ENCODE measurements around the gene ZNF469.
"Not testable (repeated sequence)": the region's sequence is repeated elsewhere in the genome, so short reads cannot be mapped to it uniquely, and the experiment has no call there.

ZNF469 gene

DNA sequence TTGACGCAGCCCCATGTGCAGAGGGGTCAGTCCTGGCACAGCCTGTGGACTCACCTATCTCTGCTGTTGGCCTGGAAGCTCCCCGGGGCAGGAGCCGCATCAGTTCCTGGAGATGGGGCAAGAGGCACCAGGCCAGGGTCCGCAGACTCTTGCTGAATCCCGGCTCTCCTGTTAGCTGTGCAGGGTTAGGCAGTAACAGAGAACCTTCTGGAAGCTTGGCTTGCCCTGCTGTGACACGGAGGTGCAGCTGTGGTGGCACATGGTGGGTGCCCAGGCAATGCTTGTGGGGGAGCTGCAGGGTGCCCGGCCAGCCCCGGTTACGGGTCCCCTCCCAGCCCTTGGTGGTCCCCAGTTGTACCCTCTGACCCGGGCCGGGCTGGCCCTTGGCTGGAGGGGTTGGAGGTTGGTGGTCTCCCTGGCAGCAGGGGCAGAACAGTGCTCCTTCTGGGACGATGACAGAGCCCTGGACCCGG is 26.0 kb upstream of the ZNF469 start:
- no peak overlapping the region for H3K27ac ChIP-seq (ENCODE audit: low read length)
- no peak overlapping the region for H3K9ac ChIP-seq (ENCODE audit: low read depth, low read length)
- H3K27me3 ChIP-seq (ENCODE audit: insufficient read depth, low read length): no peaks in the 10 kb centered on the region
- peaks cover 4% of the 10 kb centered on the region; the same call in 1 of the 2 replicates for H3K4me1 ChIP-seq (ENCODE audit: insufficient read depth, low read length)
- H3K4me3 ChIP-seq (ENCODE audit: low read length): no peak overlapping the region
- H3K36me3 ChIP-seq (ENCODE audit: insufficient read depth, low read depth, low read length): no peaks in the 10 kb centered on the region
- peaks cover 9% of the 10 kb centered on the region; the same call in 1 of the 2 replicates for H3K9me3 ChIP-seq (ENCODE audit: insufficient read depth, low read depth, low read length)

DNA sequence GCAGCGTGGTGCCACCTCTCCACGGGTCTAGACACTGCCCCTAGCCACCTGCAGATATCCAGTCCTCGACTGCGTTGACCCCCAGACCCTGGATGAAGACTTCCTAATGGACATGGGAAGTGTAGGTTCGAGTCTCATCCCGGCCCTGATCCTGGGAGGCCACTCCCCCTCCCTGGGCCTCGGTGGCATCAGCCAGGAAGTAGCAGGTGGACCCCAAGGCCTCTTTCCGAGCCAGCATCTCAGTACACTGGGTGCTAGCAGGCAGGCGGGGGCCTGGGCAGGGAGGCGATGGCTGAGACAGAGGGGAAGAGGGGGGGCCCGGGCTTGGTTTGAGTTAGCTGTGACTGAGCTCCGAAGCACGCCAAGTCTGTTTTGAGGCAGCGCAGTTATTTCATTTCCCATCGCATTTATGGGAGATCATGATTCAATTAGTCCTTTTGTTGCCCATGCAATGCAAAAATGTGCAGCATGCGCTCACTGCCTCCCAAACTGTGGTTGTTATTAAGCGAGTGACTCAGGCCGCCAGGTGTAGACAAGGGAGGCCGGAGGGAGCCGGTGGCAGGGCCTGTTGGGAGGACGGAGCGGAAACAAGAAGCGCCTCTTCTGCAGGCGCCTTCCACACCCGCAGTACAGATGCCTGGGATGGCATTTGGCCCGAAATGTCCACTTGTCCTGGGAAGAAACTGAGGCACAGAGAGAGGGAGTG is 25.3 kb upstream of the ZNF469 start:
- Histone ChIP-seq H3K9me3 (ENCODE audit: insufficient read depth, low read depth, low read length) (peaks cover 9% of the 10 kb centered on the region; the same call in 1 of the 2 replicates), H3K36me3 (ENCODE audit: insufficient read depth, low read depth, low read length) (no peaks in the 10 kb centered on the region), H3K4me3 (ENCODE audit: low read length) (no peak overlapping the region), H3K27me3 (ENCODE audit: insufficient read depth, low read length) (no peaks in the 10 kb centered on the region), H3K9ac (ENCODE audit: low read depth, low read length) (no peak overlapping the region), H3K4me1 (ENCODE audit: insufficient read depth, low read length) (peaks cover 4% of the 10 kb centered on the region; the same call in 1 of the 2 replicates), H3K27ac (ENCODE audit: low read length) (no peak overlapping the region)

DNA sequence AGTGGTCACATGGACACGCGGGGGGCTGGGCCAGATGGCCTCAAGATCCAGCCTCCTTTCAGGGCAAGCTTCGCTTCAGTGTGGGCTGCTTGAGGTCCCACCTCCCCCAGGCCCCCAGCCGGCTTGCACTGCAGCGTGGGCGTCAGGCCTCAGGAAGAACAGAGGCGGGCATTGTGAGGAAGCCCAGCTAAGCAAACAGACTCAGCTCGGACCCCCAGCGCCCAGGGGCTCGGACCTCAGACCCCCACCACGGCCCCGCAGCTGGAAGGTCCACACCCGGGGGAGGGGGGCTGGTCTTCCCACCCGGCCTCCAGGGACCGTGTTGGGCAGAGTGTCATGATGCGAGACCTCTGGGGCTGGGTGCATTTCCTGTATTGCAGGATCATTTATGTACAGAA is 24.7 kb upstream of the ZNF469 start:
- Histone ChIP-seq H3K4me1 (ENCODE audit: insufficient read depth, low read length) (peaks cover 4% of the 10 kb centered on the region; the same call in 1 of the 2 replicates), H3K27ac (ENCODE audit: low read length) (no peak overlapping the region), H3K36me3 (ENCODE audit: insufficient read depth, low read depth, low read length) (no peaks in the 10 kb centered on the region), H3K9ac (ENCODE audit: low read depth, low read length) (no peak overlapping the region), H3K27me3 (ENCODE audit: insufficient read depth, low read length) (no peaks in the 10 kb centered on the region), H3K4me3 (ENCODE audit: low read length) (no peak overlapping the region), H3K9me3 (ENCODE audit: insufficient read depth, low read depth, low read length) (peaks cover 9% of the 10 kb centered on the region; the same call in 1 of the 2 replicates)

DNA sequence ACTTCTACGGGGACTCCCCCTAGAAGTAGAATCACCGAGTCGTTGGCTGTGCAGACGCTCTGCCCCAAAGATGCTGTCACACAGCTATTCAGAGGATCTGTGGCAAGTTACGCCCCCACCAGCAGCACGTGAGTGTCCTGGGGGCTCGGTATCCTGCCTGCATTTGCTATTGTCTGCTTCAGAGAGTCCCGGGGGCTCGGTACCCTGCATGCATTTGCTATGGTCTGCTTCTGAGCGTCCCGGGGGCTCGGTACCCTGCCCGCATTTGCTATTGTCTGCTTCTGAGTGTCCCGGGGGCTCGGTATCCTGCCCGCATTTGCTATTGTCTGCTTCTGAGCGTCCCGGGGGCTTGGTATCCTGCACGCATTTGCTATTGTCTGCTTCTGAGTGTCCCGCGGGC is 23.8 kb upstream of the ZNF469 start:
- Histone ChIP-seq H3K9me3 (ENCODE audit: insufficient read depth, low read depth, low read length) (peaks cover 9% of the 10 kb centered on the region; the same call in 1 of the 2 replicates), H3K4me1 (ENCODE audit: insufficient read depth, low read length) (peaks cover 4% of the 10 kb centered on the region; the same call in 1 of the 2 replicates), H3K9ac (ENCODE audit: low read depth, low read length) (no peak overlapping the region; the same call in 1 of the 2 replicates), H3K36me3 (ENCODE audit: insufficient read depth, low read depth, low read length) (no peaks in the 10 kb centered on the region), H3K27me3 (ENCODE audit: insufficient read depth, low read length) (no peaks in the 10 kb centered on the region), H3K27ac (ENCODE audit: low read length) (no peak overlapping the region), H3K4me3 (ENCODE audit: low read length) (peak overlapping the region; percentile 0; the same call in 1 of the 2 replicates)

DNA sequence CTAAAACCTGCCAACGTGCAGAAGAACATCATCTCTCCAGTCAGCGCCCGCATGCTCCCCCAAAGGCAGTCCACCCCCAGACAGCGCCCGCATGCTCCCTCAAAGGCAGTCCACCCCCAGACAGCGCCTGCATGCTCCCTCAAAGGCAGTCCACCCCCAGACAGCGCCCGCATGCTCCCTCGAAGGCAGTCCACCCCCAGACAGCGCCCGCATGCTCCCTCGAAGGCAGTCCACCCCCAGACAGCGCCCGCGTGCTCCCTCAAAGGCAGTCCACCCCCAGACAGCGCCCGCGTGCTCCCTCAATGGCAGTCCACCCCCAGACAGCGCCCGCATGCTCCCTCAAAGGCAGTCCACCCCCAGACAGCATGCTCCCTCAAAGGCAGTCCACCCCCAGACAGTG is 22.4 kb upstream of the ZNF469 start:
- H3K4me1 ChIP-seq (ENCODE audit: insufficient read depth, low read length); H3K27me3 ChIP-seq (ENCODE audit: insufficient read depth, low read length); H3K36me3 ChIP-seq (ENCODE audit: insufficient read depth, low read depth, low read length); H3K27ac ChIP-seq (ENCODE audit: low read length); H3K9me3 ChIP-seq (ENCODE audit: insufficient read depth, low read depth, low read length); H3K9ac ChIP-seq (ENCODE audit: low read depth, low read length); H3K4me3 ChIP-seq (ENCODE audit: low read length): not testable (repeated sequence)

DNA sequence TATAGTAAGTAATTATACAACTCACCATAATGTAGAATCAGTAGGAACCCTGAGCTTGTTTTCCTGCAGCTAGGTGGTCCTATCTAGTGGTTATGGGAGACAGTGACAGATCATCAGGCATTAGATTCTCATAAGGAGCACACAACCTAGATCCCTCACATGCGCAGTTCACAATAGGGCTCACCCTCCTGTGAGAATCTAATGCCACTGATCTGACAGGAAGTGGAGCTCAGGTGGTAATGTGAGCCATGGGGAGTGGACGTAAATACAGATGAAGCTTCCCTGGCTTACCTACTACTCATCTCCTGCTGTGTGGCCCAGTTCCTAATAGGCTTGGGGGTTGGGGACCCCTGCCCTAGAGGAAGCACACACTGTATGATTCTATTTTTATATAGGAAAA is 21.8 kb upstream of the ZNF469 start:
- no peaks in the 10 kb centered on the region for H3K27me3 ChIP-seq (ENCODE audit: insufficient read depth, low read length)
- no peak overlapping the region for H3K9ac ChIP-seq (ENCODE audit: low read depth, low read length)
- H3K9me3 ChIP-seq (ENCODE audit: insufficient read depth, low read depth, low read length): peaks cover 9% of the 10 kb centered on the region; the same call in 1 of the 2 replicates
- no peak overlapping the region for H3K27ac ChIP-seq (ENCODE audit: low read length)
- no peaks in the 10 kb centered on the region for H3K36me3 ChIP-seq (ENCODE audit: insufficient read depth, low read depth, low read length)
- H3K4me3 ChIP-seq (ENCODE audit: low read length): no peak overlapping the region
- peaks cover 4% of the 10 kb centered on the region; the same call in 1 of the 2 replicates for H3K4me1 ChIP-seq (ENCODE audit: insufficient read depth, low read length)

DNA sequence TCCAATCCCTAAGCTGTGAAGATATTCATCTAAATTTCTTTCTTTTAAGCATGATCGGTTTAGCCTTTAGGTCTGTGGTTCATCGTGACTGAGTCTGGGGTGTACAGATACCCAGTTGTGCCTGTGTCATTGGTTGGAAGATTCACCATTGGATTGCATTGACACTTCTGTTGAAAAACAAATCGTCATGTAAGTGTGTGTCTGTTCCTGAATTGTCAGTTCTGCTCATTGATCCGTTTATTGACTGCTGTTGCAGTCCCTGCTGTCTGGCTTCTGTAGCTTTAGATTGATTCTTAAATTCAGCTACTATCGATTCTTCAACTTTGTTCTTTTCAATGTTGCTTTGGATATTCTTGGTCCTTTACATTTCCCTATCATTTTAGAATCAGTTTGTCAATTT is 21.0 kb upstream of the ZNF469 start:
- H3K4me3 ChIP-seq (ENCODE audit: low read length): no peak overlapping the region
- no peak overlapping the region for H3K27ac ChIP-seq (ENCODE audit: low read length)
- peaks cover 9% of the 10 kb centered on the region; the same call in 1 of the 2 replicates for H3K9me3 ChIP-seq (ENCODE audit: insufficient read depth, low read depth, low read length)
- H3K36me3 ChIP-seq (ENCODE audit: insufficient read depth, low read depth, low read length): no peaks in the 10 kb centered on the region
- no peaks in the 10 kb centered on the region for H3K27me3 ChIP-seq (ENCODE audit: insufficient read depth, low read length)
- no peak overlapping the region for H3K9ac ChIP-seq (ENCODE audit: low read depth, low read length)
- H3K4me1 ChIP-seq (ENCODE audit: insufficient read depth, low read length): peaks cover 4% of the 10 kb centered on the region; the same call in 1 of the 2 replicates

DNA sequence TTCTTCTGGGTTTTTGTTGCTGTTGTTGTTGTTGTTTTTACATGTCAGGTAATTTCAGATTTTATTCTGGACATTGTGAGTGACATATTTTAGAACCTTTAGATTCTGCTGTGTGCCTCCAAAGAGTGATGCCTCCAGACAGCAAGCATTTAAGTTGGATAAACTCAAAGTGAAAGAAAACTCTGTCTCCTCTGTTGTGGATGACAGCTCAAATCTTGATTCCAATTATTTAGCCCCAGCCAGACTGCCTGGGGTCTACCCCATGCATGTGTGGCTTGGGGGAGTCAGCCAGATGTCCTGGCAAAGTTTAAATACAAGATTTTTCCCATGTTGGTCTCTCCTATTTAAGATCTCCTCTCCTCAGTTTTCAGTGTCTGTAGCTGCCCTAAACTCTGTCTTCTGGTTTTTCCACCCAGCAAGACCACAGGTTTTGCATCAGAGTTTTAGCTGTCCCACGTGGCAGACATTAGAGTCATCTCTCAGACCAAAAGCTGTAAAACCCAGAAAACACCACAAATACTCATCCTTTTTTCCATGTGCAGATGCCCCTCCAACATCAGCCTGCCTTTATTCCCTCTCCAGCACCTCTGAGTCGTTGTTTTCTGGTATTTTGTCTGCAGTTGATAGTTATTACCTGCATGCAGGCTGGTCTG is 19.4 kb upstream of the ZNF469 start:
- no peaks in the 10 kb centered on the region for H3K36me3 ChIP-seq (ENCODE audit: insufficient read depth, low read depth, low read length)
- no peak overlapping the region for H3K9ac ChIP-seq (ENCODE audit: low read depth, low read length)
- peaks cover 4% of the 10 kb centered on the region; the same call in 1 of the 2 replicates for H3K4me1 ChIP-seq (ENCODE audit: insufficient read depth, low read length)
- H3K27ac ChIP-seq (ENCODE audit: low read length): no peak overlapping the region
- H3K27me3 ChIP-seq (ENCODE audit: insufficient read depth, low read length): no peaks in the 10 kb centered on the region
- peaks cover 9% of the 10 kb centered on the region; the same call in 1 of the 2 replicates for H3K9me3 ChIP-seq (ENCODE audit: insufficient read depth, low read depth, low read length)
- no peak overlapping the region for H3K4me3 ChIP-seq (ENCODE audit: low read length)

DNA sequence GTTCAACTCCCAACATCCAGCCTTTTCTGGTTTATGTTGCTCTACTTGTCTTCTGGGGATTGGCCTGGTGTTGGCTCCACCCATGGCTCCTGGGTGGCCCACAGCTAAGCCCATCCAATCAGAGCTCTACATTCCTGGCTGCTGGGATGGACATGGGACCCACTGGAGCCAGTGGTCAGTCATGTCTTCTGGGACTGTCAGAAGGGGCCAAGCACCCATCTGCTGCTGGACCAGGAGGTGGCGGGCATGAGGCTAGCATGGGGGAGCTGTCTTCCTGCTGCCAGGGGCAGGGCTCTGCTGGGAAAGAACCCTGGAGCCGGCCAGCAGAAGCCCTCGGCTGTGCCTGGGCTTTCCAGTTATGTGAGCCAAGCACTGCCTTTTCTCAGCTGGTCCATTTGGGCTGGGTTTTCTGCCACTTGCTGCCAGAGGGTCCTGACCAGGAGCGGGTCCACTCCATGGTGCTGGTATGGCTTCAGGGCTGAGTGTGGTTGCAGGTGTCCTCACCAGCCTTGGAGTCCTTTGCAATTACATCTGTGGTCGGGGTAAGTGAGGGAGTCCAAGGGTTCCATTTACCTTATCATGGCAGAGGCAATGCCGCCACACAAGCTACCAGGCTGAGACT is 17.4 kb upstream of the ZNF469 start:
- no peak overlapping the region for H3K4me3 ChIP-seq (ENCODE audit: low read length)
- H3K27ac ChIP-seq (ENCODE audit: low read length): no peak overlapping the region
- H3K27me3 ChIP-seq (ENCODE audit: insufficient read depth, low read length): no peaks in the 10 kb centered on the region
- H3K4me1 ChIP-seq (ENCODE audit: insufficient read depth, low read length): no peaks in the 10 kb centered on the region
- H3K9me3 ChIP-seq (ENCODE audit: insufficient read depth, low read depth, low read length): peaks cover 9% of the 10 kb centered on the region; the same call in 1 of the 2 replicates
- no peaks in the 10 kb centered on the region for H3K36me3 ChIP-seq (ENCODE audit: insufficient read depth, low read depth, low read length)
- no peak overlapping the region for H3K9ac ChIP-seq (ENCODE audit: low read depth, low read length)

DNA sequence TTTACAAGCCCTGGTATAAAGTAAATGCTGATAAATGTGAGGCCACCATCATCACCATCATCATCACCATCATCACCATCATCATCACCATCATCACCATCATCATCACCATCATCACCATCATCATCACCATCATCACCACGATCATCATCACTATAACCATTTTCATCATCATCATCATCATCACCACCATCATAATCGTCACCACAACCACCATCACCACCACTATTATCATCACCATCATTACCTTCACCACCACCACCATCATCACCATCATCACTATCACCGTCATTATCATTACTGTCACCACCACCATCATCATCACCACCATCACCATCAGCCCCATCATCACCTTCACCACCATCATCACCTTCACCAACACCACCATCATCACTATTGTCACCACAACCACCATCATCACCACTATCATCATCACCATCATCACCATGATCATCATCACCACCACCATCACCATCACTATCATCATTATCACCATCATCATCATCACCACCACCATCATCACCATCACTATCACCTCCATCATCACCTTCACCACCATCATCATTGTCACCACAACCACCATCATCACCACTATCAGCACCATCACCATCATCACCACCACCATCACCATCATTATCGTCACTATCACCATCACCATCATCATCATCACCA is 16.6 kb upstream of the ZNF469 start:
- Histone ChIP-seq H3K27ac (ENCODE audit: low read length) (no peak overlapping the region), H3K36me3 (ENCODE audit: insufficient read depth, low read depth, low read length) (no peaks in the 10 kb centered on the region), H3K27me3 (ENCODE audit: insufficient read depth, low read length) (no peaks in the 10 kb centered on the region), H3K4me1 (ENCODE audit: insufficient read depth, low read length) (no peaks in the 10 kb centered on the region), H3K9me3 (ENCODE audit: insufficient read depth, low read depth, low read length) (peaks cover 6% of the 10 kb centered on the region; the same call in 1 of the 2 replicates), H3K4me3 (ENCODE audit: low read length) (no peak overlapping the region), H3K9ac (ENCODE audit: low read depth, low read length) (no peak overlapping the region)

DNA sequence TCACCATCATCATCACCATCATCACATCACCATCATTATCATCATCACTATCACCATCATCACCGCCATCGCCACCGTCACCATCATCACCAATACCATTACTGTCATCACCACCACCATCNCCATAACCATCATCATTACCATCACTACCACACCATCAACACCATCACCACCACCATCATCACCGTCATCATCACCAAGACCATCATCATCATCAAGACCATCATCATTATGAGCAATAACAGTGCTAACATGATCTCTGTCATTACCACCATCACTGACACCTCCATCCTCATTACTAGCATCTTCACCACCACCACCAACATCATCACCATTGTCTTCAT is 16.1 kb upstream of the ZNF469 start:
- Histone ChIP-seq H3K4me3 (ENCODE audit: low read length) (no peak overlapping the region), H3K27me3 (ENCODE audit: insufficient read depth, low read length) (no peaks in the 10 kb centered on the region), H3K9me3 (ENCODE audit: insufficient read depth, low read depth, low read length) (peaks cover under 1% of the 10 kb centered on the region; the same call in 1 of the 2 replicates), H3K27ac (ENCODE audit: low read length) (no peak overlapping the region), H3K9ac (ENCODE audit: low read depth, low read length) (no peak overlapping the region), H3K36me3 (ENCODE audit: insufficient read depth, low read depth, low read length) (no peaks in the 10 kb centered on the region), H3K4me1 (ENCODE audit: insufficient read depth, low read length) (no peaks in the 10 kb centered on the region)
